K562 (cell line): ENCODE data around the gene EIF2AK3. TPM values are rescaled to one million over a fixed set of nuclear protein-coding genes. Genes with fewer than 3 reads are reported as not detected.

ENCODE experiments used
- ATAC-seq: fragments of 200-7000 bp; cut with Tn5 transposase; 3 replicates; pipeline ENCODE4 v1.9.1; 2020; ENCODE audit warnings: moderate library complexity
- BruUV-seq: library from RNA; stranded (reverse); fragments of 400-500 nt; replicated peaks from 2 replicates; lab custom pipeline; 2021; lab: Mats Ljungman, UMichigan
- CTCF ChIA-PET: fragments of 300-600 bp; formaldehyde crosslinking; extraction: SDS; loops from one replicate; lab custom pipeline; 2021; ENCODE audit warnings: low intra/inter-chr PET ratio; lab: Yijun Ruan, JAX
- POLR2A ChIA-PET: fragments of 300-600, 350-650 bp; sonication (Branson Sonifier 250); formaldehyde crosslinking; extraction: SDS; loops from one replicate; lab custom pipeline; 2021; ENCODE audit warnings: antibody characterized with exemption, inconsistent platforms; lab: Yijun Ruan, JAX
- DNase-seq, 4 experiments: peaks; one replicate each; pipeline versions ENCODE4 v3.0.0 to v3.0.0-alpha.2; 2011 to 2018; ENCODE audit warnings: low spot score in 3 of 4, mixed read lengths in 3 of 4; ENCODE audit errors: extremely low read depth in 1 of 4
- FAIRE-seq: peaks from 2 replicates; lab custom pipeline; 2011; peaks lifted over from hg19 to GRCh38; lab: Jason Lieb, UNC
- H2AFZ ChIP-seq: 2 replicates; pipeline ENCODE4 v1.6.0; 2011; ENCODE audit warnings: low read depth, low read length, control low read depth, inconsistent platforms
- H3K27ac ChIP-seq: fragments of 200-600 bp; 3 replicates; pipeline ENCODE4 v1.8.0; 2011; ENCODE audit warnings: low read depth, mild to moderate bottlenecking, control low read depth, inconsistent platforms, low read length, moderate library complexity, mixed read lengths; ENCODE audit errors: extremely low read depth
- H3K27me3 ChIP-seq, 2 experiments: fragments of 300-600 bp in 1 of 2; 2 replicates in 1 of 2; 3 replicates in 1 of 2; pipeline versions ENCODE4 v1.6.0 to v1.8.0; 2011; ENCODE audit warnings: inconsistent platforms in 2 of 2, low read length in 2 of 2, mild to moderate bottlenecking in 1 of 2, mixed read lengths in 1 of 2, moderate library complexity in 1 of 2; ENCODE audit not compliant: control insufficient read depth in 2 of 2, insufficient read depth in 2 of 2
- H3K36me3 ChIP-seq: fragments of 300-600 bp; 3 replicates; pipeline ENCODE4 v1.8.0; 2011; ENCODE audit warnings: mild to moderate bottlenecking, low read length, inconsistent platforms; ENCODE audit not compliant: control insufficient read depth, insufficient read depth
- H3K4me1 ChIP-seq, 2 experiments: fragments of 200-600 bp in 1 of 2; replicated peaks in 1 of 2; 2 replicates in 1 of 2; 3 replicates in 1 of 2; pipeline versions ENCODE4 v1.5.1 to v1.8.0; 2011; ENCODE audit warnings: inconsistent platforms in 2 of 2, low read length in 2 of 2, mild to moderate bottlenecking in 1 of 2, mixed read lengths in 1 of 2, moderate library complexity in 1 of 2; ENCODE audit not compliant: control insufficient read depth in 2 of 2, insufficient read depth in 2 of 2
- H3K4me2 ChIP-seq: 2 replicates; pipeline ENCODE4 v1.6.1; 2011; ENCODE audit warnings: low read length, control low read depth, inconsistent platforms, mixed read lengths; ENCODE audit not compliant: insufficient read depth
- H3K4me3 ChIP-seq: fragments of 200-600 bp; sonication (generic), shearing (Covaris generic); 2 replicates; pipeline ENCODE4 v1.5.1; 2016; ENCODE audit warnings: control low read depth, inconsistent platforms
- H3K79me2 ChIP-seq: fragments of 200-600 bp; 3 replicates; pipeline ENCODE4 v1.8.0; 2011; ENCODE audit warnings: low read length, inconsistent platforms; ENCODE audit not compliant: control insufficient read depth, insufficient read depth
- H3K9ac ChIP-seq, 2 experiments: 2 replicates each; pipeline versions ENCODE4 v1.6.0 to v1.6.1; 2011; ENCODE audit warnings: low read depth in 2 of 2, low read length in 2 of 2, control low read depth in 1 of 2, inconsistent platforms in 1 of 2, mild to moderate bottlenecking in 1 of 2, mixed read lengths in 1 of 2; ENCODE audit not compliant: insufficient read depth in 1 of 2
- H3K9me1 ChIP-seq: one replicate; pipeline ENCODE4 v1.6.0; 2011; ENCODE audit warnings: inconsistent platforms, mild to moderate bottlenecking, low read length, moderate library complexity; ENCODE audit not compliant: control insufficient read depth, insufficient read depth
- H3K9me3 ChIP-seq: replicated peaks from 2 replicates; pipeline ENCODE4 v1.5.1; 2011; ENCODE audit warnings: low read depth, low read length, inconsistent platforms; ENCODE audit not compliant: control insufficient read depth, insufficient read depth
- H4K20me1 ChIP-seq: replicated peaks from 2 replicates; pipeline ENCODE4 v1.6.1; 2011; ENCODE audit warnings: low read length, inconsistent platforms, mixed read lengths; ENCODE audit not compliant: control insufficient read depth, insufficient read depth
- ARID3B ChIP-seq: fragments of 250-450 bp; sonication (Bioruptor Pico); IDR thresholded peaks from 2 replicates; pipeline ENCODE4 v1.4.0; 2020; ENCODE audit warnings: borderline replicate concordance
- EP300 ChIP-seq: IDR thresholded peaks from 2 replicates; pipeline ENCODE4 v1.6.1; 2012; ENCODE audit warnings: low read length, improper control_type of control experiment
- NR2F6 ChIP-seq: fragments of 450-650 bp; formaldehyde crosslinking; IDR thresholded peaks from 2 replicates; pipeline ENCODE4 v1.4.0; 2020; ENCODE audit warnings: mild to moderate bottlenecking
- SIRT6 ChIP-seq: IDR thresholded peaks from one replicate; pipeline ENCODE4 v1.6.1; 2012; ENCODE audit warnings: low read depth, mild to moderate bottlenecking, control low read depth, inconsistent platforms, low read length, moderate library complexity
- ZNF518B ChIP-seq: fragments of 250-450 bp; sonication (Bioruptor Pico); IDR thresholded peaks from 2 replicates; pipeline ENCODE4 v1.5.0; 2021; ENCODE audit warnings: mild to moderate bottlenecking, moderate library complexity
- WGBS: fragments of 100-300 bp; shearing (Covaris generic); methylation state at CpG from one replicate; pipeline ENCODE4 v1.1.6; 2016; ENCODE audit warnings: low coverage, mixed read lengths; ENCODE audit not compliant: insufficient coverage; ENCODE audit errors: missing lambda C conversion rate; 5-methylcytosine and 5-hydroxymethylcytosine counted together
- in situ Hi-C: fragments of 300-500 bp; cut with MboI; formaldehyde crosslinking; loops from 4 replicates; pipeline ENCODE4 v1.15.0; 2018; ENCODE audit warnings: inconsistent platforms, mixed read lengths
- intact Hi-C: fragments of 100-400 bp; cut with micrococcal nuclease; formaldehyde crosslinking; loops from 2 replicates; pipeline ENCODE4 v1.14.2; 2022
- polyA plus RNA-seq, 8 experiments: library from polyadenylated mRNA; depleted of rRNA in 4 of 8; stranded (reverse) in 5 of 8; unstranded in 3 of 8; fragments of >200 nt; fragmentation: Nextera tagmentation in 2 of 8; fragmentation: Illumina TruSeq in 1 of 8; extraction: Ambion mirVana in 2 of 8; extraction: Trizol in 1 of 8; gene quantifications; 2 replicates each; pipeline versions ENCODE4 v1.2.1 to v1.2.3, GENCODE V29; 2011 to 2014; ENCODE audit warnings: inconsistent platforms in 1 of 8, missing spikeins in 1 of 8
- total RNA-seq, 7 experiments: library from RNA; depleted of rRNA in 6 of 7; stranded (reverse); fragments of >200 nt in 6 of 7; fragmentation: Illumina TruSeq in 2 of 7; extraction: Trizol in 2 of 7; gene quantifications; 2 replicates each; pipeline versions ENCODE4 v1.2.1 to v1.2.3, GENCODE V29; 2011 to 2021; ENCODE audit warnings: low replicate concordance in 1 of 7

Gene EIF2AK3
- total and polyA plus RNA-seq, 9 of the 15 experiments (the other 6 are each of a cell fraction or from before 2014, with no cell fraction given) = 1.7 to 11.6 (median 7.4) TPM

- Histone ChIP-seq H3K9ac (no peak overlapping the region), H3K4me1 (no peaks in the 10 kb centered on the region; a peak in 1 of 5 replicates), H3K9me3 (no peaks in the 10 kb centered on the region), H3K36me3 (peaks cover 48% of the 10 kb centered on the region; the same call in 2 of the 3 replicates), H2AFZ (no peak overlapping the region), H4K20me1 (no peaks in the 10 kb centered on the region; the same call in 1 of the 2 replicates), H3K27ac (no peak overlapping the region), H3K4me2 (no peak overlapping the region), H3K9me1 (no peaks in the 10 kb centered on the region), H3K79me2 (no peaks in the 10 kb centered on the region), H3K27me3 (no peaks in the 10 kb centered on the region), H3K4me3 (no peak overlapping the region)
- no peak for TF ChIP-seq NR2F6 (CRISPR knock-in tag)
- TF ChIP-seq EP300 = no peak
- no peak for TF ChIP-seq SIRT6
- TF ChIP-seq ARID3B = no peak
- TF ChIP-seq ZNF518B (CRISPR knock-in tag) = no peak
- ChIA-PET POLR2A (no interaction called here), CTCF (no interaction called here)
- intact Hi-C loops (no loop called here), in situ Hi-C loops (no loop called here)
- FAIRE-seq = no peak
- no TSS peak for BruUV-seq
- DNase-seq = no peak
- WGBS = 78% methylated on average over 1 of the region's 1 CpG
- no peak for ATAC-seq
Measured at GRCh38 chr2:88582030-88582429, 45.2 kb downstream of the EIF2AK3 start.
